Nucleus accumbens (tissue), 56 donors: ENCODE measurements around the gene VWA7.

ENCODE experiments used
- DNase-seq, 56 donors: peaks; one replicate each; lab custom pipeline; 2025; lab: John Stamatoyannopoulos, UW

Gene VWA7

GRCh38 chr6:31717499-31718222, 59.5 kb downstream of the VWA7 start:
- peak in 7 of 56 donors; percentile 9 to 35 (median 15) for DNase-seq
